Thyroid gland (tissue), 4 donors: Measurements from ENCODE around the gene SETX. TPM values are rescaled to one million over a fixed set of nuclear protein-coding genes. Genes with fewer than 3 reads are reported as not detected.

Experiments
- DNase-seq, 2 donors: peaks; one replicate each; pipeline ENCODE4 v3.0.0-alpha.2; 2019
- H3K27ac ChIP-seq, 3 donors: fragments of 200-600 bp; sonication (generic); 1 replicate in 2 of 3; 2 replicates in 1 of 3; pipeline ENCODE4 v1.5.1; 2016 to 2019; ENCODE audit warnings: mild to moderate bottlenecking in 1 of 3, moderate library complexity in 1 of 3
- H3K27me3 ChIP-seq: fragments of 200-600 bp; sonication (generic); one replicate; pipeline ENCODE4 v1.5.1; 2019
- H3K36me3 ChIP-seq, 2 donors: fragments of 200-600 bp; sonication (generic); one replicate each; pipeline ENCODE4 v1.5.1; 2016 to 2019
- H3K4me1 ChIP-seq, 2 donors: fragments of 200-600 bp; sonication (generic); one replicate each; pipeline ENCODE4 v1.5.1; 2017 to 2019
- H3K4me3 ChIP-seq, 3 donors: fragments of 200-600 bp; sonication (generic); replicated peaks in 1 of 3; 1 replicate in 2 of 3; 2 replicates in 1 of 3; pipeline ENCODE4 v1.5.1; 2016; ENCODE audit warnings: mild to moderate bottlenecking in 1 of 3
- H3K9me3 ChIP-seq: fragments of 200-600 bp; sonication (generic); one replicate; pipeline ENCODE4 v1.5.1; 2017
- POLR2A ChIP-seq, 2 donors: fragments of 450-650 bp; IDR thresholded peaks; one replicate each; pipeline ENCODE4 v1.6.1; 2017; ENCODE audit warnings: antibody characterized with exemption in 2 of 2, mild to moderate bottlenecking in 2 of 2, moderate library complexity in 1 of 2
- WGBS, 2 donors: methylation state at CpG; one replicate each; pipeline ENCODE4 v1.1.5; 2017; 5-methylcytosine and 5-hydroxymethylcytosine counted together
- intact Hi-C: fragments of 100-400 bp; cut with DNase I; formaldehyde crosslinking; loops from one replicate; pipeline ENCODE4 v1.15.1; 2023
- total RNA-seq, 4 donors: library from RNA; depleted of rRNA; stranded (reverse); fragments of >200 nt; gene quantifications; one replicate each; pipeline ENCODE4 v1.2.3, GENCODE V29; 2016
- TF ChIP-seq, protein P1 (sequence below), 6 experiments: fragments of 200-600 bp in 3 of 6; fragments of 450-650 bp in 3 of 6; sonication (generic) in 3 of 6; IDR thresholded peaks; one replicate each; pipeline ENCODE4 v1.5.1; 2016 to 2019; ENCODE audit warnings: antibody characterized with exemption in 6 of 6, mild to moderate bottlenecking in 2 of 6, inconsistent platforms in 1 of 6, moderate library complexity in 1 of 6

SETX gene
- total RNA-seq, 4 donors from 2014 or later = 132 to 192 (median 170) TPM

DNA sequence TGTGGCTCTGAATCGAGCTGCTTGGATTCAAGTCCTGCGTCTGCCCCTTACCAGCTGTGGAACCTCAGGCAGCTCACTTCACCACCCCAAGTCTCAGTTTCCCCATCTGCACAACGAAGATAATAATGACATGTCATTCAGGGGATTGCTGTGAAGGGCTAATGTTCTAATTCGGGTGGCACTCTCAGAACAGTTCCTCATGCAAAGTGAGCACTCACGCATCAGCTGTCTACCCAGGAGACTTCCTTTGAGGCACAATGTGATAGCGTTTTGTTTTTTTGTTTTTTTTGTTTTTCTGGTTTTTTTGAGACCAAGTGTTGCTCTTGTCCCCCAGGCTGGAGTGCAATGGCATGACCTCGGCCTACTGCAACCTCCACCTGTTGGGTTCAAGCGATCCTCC is 136.6 kb downstream of the SETX start:
- intact Hi-C loops = no loop called here

DNA sequence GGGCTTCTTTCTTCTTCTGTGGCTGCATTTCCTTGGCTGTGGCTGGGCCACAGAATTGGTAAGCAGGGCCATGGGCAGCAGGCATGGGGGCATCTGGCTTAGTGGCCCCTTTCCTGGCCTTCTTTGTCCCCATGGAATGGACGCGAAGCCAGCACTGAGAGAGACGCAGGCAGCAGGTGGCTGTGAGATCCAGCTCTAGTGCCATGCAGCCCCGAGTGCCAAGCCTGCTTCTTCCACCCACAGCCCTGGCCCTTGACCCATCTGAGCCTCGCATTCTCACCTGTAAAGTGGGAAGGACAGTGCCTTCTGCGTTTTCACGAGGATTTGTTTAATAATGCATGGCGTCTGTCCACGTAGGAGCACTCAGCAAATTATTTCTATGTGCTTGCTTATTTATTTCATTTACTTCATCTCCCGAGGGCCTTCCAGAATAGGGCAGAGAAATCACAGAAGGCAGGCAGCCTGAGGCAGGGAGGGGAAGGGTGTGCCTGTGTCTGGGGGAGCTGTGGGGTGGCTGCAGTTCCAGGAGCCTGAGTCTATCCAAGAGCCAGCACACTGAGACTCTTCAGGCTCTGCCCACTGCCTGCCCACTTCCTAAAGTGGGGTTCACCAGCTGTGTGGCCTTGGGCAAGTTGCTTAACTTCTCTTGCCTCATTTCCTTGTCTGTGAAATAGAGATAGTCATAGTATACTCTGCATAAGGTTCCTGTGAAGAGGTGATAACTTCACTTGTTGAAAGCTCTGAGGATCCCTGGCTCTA is 137.7 kb downstream of the SETX start:
- WGBS, 2 donors = 78 to 80% methylated on average over 10 of the region's 10 CpGs
- intact Hi-C loops = no loop called here

More for the DNA sequence above, 136.6 kb downstream of the SETX start:
- 84 to 86% methylated on average over 8 of the region's 8 CpGs for WGBS, 2 donors
- DNase-seq = no peak
- Histone ChIP-seq H3K9me3 (no peaks in the 10 kb centered on the region), H3K4me1 (peaks cover 4 to 10% of the 10 kb centered on the region in 2 donors), H3K27ac (no peak overlapping the region), H3K27me3 (no peaks in the 10 kb centered on the region), H3K4me3 (no peak overlapping the region), H3K36me3 (no peaks in the 10 kb centered on the region)
- TF ChIP-seq, protein P1, sequence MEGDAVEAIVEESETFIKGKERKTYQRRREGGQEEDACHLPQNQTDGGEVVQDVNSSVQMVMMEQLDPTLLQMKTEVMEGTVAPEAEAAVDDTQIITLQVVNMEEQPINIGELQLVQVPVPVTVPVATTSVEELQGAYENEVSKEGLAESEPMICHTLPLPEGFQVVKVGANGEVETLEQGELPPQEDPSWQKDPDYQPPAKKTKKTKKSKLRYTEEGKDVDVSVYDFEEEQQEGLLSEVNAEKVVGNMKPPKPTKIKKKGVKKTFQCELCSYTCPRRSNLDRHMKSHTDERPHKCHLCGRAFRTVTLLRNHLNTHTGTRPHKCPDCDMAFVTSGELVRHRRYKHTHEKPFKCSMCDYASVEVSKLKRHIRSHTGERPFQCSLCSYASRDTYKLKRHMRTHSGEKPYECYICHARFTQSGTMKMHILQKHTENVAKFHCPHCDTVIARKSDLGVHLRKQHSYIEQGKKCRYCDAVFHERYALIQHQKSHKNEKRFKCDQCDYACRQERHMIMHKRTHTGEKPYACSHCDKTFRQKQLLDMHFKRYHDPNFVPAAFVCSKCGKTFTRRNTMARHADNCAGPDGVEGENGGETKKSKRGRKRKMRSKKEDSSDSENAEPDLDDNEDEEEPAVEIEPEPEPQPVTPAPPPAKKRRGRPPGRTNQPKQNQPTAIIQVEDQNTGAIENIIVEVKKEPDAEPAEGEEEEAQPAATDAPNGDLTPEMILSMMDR (IDR thresholded peaks at IDR 0.05) = no peak
- no peak for TF ChIP-seq POLR2A (IDR thresholded peaks at IDR 0.05)

GRCh38 chr9:132214027-132214622 is 140.7 kb downstream of the SETX start:
- H3K4me1 ChIP-seq = peaks cover 4 to 10% of the 10 kb centered on the region in 2 donors
- H3K27me3 ChIP-seq = no peaks in the 10 kb centered on the region
- TF ChIP-seq POLR2A (IDR thresholded peaks at IDR 0.05) = no peak
- TF ChIP-seq, protein P1 (IDR thresholded peaks at IDR 0.05) = peak in 1 of 6 experiments; percentile 11
- no peaks in the 10 kb centered on the region for H3K36me3 ChIP-seq
- intact Hi-C loops = no loop called here
- no peak overlapping the region for H3K27ac ChIP-seq
- no peaks in the 10 kb centered on the region for H3K9me3 ChIP-seq
- 2 to 10% methylated on average over 15 to 18 of the region's 18 CpGs for WGBS, 2 donors
- no peak overlapping the region for H3K4me3 ChIP-seq
- peak; percentile 84 to 90 for DNase-seq

More for the DNA sequence above, 137.7 kb downstream of the SETX start:
- Histone ChIP-seq H3K36me3 (no peaks in the 10 kb centered on the region), H3K4me3 (no peak overlapping the region), H3K27ac (no peak overlapping the region), H3K4me1 (peaks cover 4 to 10% of the 10 kb centered on the region in 2 donors), H3K27me3 (no peaks in the 10 kb centered on the region), H3K9me3 (no peaks in the 10 kb centered on the region)
- DNase-seq = no peak
- TF ChIP-seq, protein P1 (IDR thresholded peaks at IDR 0.05) = no peak
- no peak for TF ChIP-seq POLR2A (IDR thresholded peaks at IDR 0.05)

DNA sequence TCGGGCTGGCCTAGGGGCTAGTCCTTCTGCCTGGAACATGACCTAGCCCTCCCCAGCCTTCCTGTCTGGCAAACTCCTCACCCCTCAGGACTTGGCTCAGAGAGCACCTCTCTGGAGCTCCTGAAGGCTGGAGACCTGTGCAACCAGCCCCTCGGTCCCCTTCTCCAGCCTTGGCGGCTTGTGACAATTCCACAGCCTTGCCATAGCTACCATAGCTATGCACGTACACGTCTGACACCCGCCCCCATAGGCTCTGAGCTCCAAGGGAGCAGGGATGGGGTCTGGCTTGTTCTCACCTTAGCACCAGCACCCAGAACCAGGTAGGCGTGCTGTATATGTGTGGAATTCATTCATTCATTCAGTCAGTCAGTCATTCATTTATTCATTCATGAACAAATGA is 143.2 kb downstream of the SETX start:
- 90% methylated on average over 7 of the region's 7 CpGs for WGBS, 2 donors
- Histone ChIP-seq H3K27me3 (no peaks in the 10 kb centered on the region), H3K27ac (no peak overlapping the region), H3K36me3 (no peaks in the 10 kb centered on the region), H3K4me1 (peaks cover 4 to 10% of the 10 kb centered on the region in 2 donors), H3K9me3 (no peaks in the 10 kb centered on the region), H3K4me3 (no peak overlapping the region)
- no peak for DNase-seq
- intact Hi-C loops = no loop called here
- TF ChIP-seq, protein P1 (IDR thresholded peaks at IDR 0.05) = no peak
- TF ChIP-seq POLR2A (IDR thresholded peaks at IDR 0.05) = no peak

Other genes starting within 250 kb of the SETX start
- gene NTNG2, start 192.9 kb downstream of the SETX start, total RNA-seq = 1 to 10 TPM in 1 of 4 donors, under 1 TPM in 3; 0.44 to 1.2 (median 0.75) TPM
- gene TTF1, start 51.9 kb upstream of the SETX start, total RNA-seq = 10 to 100 TPM; 10.8 to 19.3 (median 13.6) TPM
- gene CFAP77, start 55.2 kb upstream of the SETX start, total RNA-seq = under 1 TPM in 1 of 4 donors, not detected in 3; 0.44 TPM
- gene BARHL1, start 227.6 kb upstream of the SETX start, total RNA-seq = not detected